Non-pigmented ciliary epithelial cell (primary cell): ENCODE measurements around the gene PPWD1.
A peak's percentile ranks its signal among the peaks of the same experiment; 100 is the strongest.
"Not testable (repeated sequence)": the region's sequence is repeated elsewhere in the genome, so short reads cannot be mapped to it uniquely, and the experiment has no call there.

ENCODE experiments used
- DNase-seq: peaks from one replicate; pipeline ENCODE4 v3.0.0-alpha.2; 2010; ENCODE audit warnings: low read depth

The PPWD1 gene

DNA sequence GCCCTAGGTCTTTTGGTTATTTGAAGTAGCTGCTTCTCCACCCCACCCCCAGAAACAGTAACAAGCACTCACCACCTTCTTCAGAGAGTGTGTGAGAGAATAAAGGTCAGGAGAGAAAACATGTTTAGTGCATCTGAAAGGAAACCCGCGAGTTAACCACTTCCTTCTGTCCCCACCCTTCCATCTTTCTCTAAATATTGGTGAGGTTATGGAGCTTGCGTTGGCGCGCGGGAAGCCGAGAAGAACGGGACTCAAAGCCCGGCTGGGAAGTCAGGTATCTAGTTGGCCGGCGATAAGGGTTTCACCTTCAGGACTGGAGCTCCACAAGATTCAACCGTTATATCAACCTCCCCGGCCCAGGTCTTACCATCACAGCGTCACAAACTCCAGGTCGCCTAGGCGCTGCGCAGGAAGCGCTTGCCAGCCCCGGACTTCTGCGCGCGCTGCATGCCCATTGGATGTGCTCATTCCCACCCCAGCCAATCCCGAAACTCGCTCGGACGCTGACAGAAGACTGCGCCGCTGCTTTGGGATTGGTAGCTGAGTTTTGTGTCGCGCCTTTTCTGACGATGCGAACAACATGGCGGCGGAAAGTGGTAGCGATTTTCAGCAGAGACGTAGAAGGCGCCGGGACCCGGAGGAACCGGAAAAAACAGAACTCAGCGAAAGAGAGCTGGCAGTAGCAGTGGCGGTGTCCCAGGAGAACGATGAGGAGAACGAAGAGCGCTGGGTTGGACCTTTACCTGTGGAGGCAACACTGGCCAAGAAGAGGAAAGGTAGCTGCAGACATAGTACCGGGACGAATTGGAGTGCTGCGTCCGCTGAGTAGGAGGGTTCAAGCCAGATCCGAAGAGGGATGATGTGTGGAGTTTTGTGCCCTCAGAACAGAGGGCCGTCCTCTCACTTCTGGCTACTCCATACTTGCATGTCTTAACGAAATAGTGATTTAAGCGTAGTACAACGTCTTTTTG, at the start of gene PPWD1, which contains the start of gene CENPK:
PPWD1 (plus strand) TSS at position 566 of the 971 bp plus-strand sequence; CDS start at position 581, 15 bp downstream.
CENPK (minus strand) TSS at position 438 of the 971 bp plus-strand sequence. CDS start 8,261 bp downstream, outside the sequence.
- peak; percentile 74 for DNase-seq

DNA sequence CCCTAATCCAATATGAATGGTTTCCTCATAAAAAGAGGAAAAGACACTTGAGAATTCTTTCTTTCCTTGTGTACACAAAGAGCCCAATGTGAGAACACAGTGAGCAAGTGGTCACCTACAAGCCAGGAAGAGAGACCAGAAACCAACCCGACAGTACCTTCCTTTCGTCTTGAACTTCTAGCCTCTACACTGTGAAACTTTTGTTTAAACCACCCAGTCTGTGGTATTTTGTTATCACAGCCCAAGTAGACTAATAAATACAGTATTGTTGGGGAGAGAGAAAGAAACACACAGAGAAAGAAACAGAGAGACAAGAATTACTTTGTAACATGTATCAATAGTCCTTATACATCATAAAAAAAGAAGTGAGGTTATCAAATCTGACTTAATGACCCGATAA, 37.4 kb upstream of the PPWD1 start:
- no peak for DNase-seq

GRCh38 chr5:65530904-65531303, 32.2 kb upstream of the PPWD1 start:
- DNase-seq = no peak

GRCh38 chr5:65535529-65535987, 27.5 kb upstream of the PPWD1 start:
- no peak for DNase-seq

DNA sequence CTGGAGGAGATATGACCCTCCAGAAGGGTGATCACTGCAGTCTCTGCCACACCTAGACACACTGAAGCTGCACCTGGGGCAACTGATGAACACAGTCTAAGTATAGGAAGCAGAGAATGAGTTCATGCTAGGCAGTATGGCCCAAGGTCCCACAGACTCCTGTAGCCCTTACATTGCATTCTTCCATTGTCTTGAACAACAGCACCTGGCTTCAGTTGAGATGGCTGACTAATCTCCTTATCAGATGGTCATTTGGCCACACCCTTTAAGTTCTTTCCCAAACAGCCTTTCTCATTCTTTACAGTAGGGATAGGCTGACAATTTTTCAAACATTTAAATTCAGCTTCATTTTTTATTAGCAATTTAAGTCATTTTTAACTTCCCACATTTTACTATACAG, 23.3 kb upstream of the PPWD1 start:
- DNase-seq = no peak

GRCh38 chr5:65544473-65544872, 18.6 kb upstream of the PPWD1 start:
- no peak for DNase-seq

- no peak for DNase-seq
These were observed 17.0 kb upstream of the PPWD1 start for GRCh38 chr5:65546141-65546540.

DNA sequence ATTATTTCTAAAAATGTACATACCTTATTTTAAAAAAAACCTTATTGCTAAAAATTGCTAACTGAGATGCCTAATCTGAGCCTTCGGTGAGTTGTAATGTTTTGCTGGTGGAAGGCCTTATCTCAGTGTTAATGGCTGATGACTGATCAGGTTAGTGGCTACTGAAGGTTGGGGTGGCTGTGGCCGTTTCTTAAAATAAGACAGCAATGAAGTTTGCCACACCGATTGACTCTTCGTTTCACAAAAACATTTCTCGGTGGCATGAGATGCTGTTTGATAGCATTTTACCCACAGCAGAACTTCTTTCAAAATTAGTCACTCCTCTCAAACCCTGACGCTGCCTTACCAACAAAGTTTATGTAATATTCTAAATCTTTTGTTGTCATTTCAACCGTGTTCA, 14.8 kb upstream of the PPWD1 start:
- no peak for DNase-seq

DNA sequence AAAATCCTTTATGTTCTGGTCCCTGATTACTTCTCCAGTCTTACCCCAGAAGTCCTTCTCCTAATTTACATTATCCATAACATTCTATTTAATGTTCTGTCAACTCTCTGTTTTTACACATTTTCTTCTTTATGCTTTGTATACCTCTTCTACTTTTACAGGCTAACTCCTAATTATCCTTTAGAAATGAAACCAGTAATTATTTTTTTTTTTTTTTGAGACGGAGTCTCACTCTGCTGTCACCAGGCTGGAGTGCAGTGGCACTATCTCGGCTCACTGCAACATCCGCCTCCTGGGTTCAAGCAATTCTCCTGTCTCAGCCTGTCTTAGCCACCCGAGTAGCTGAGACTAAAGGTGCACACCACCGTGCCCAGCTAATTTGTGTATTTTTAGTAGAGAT, 9.2 kb upstream of the PPWD1 start:
- DNase-seq = no peak

- no peak for DNase-seq
These were observed 7.8 kb upstream of the PPWD1 start for GRCh38 chr5:65555287-65555686.

DNA sequence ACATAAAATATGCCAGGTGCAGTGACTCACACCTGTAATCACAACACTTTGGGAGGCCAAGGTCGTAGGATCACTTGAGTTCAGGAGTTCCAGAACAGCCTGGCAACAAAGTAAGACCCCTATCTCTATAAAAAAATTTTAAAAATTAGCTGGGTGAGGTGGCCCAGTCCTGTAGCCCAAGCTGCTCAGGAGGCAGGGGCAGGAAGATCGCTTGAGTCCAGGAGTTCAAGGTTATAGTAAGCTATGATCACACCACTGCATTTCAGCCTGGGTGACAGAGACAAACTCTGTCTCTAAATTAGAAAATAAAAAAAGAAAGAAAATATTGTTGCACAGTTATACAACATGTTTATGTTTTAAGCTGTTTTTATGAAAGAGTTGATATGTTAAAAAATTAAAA, 6.9 kb upstream of the PPWD1 start:
- DNase-seq = no peak

DNA sequence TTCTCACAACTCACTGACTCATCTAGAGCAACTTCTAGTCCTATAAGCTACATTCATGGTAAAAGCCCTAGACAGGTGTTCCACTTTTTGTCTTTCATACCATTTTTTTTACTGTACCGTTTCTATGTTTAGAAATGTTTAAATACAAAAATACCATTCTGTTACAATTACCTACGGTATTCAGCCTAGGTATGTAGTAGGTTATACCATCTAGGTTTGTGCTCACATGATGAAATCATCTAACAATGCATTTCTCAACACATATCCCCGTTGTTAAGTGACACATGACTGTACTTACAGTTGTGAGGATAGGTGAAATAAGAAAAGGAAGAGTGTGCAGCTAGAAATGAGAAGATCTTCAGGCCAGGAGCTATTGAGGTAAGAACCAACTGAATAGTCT, 6.4 kb upstream of the PPWD1 start:
- DNase-seq = no peak

DNA sequence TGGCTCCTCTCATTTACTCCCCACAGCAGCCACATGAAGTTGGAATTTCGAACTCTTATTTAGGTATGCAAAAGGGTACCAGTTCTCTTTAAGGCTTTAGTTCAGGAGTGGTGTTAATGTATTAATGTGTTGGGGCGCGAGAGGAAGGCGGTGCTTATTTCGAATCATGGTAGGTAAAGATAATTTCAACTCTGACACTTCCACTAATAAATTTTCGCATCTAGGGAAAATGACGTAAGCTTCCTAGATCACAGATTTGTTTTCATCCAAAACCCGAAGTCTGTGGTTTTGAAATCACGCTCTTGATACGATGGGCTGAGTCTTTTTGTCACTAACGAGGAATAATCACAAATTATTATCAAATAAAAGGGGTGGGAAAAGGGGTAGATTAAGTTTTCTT, 681 bp downstream of the PPWD1 start:
- DNase-seq = no peak

GRCh38 chr5:65566505-65566904, 3.4 kb downstream of the PPWD1 start:
- no peak for DNase-seq

- DNase-seq = no peak
These were observed 7.6 kb downstream of the PPWD1 start for GRCh38 chr5:65570598-65571226.

DNA sequence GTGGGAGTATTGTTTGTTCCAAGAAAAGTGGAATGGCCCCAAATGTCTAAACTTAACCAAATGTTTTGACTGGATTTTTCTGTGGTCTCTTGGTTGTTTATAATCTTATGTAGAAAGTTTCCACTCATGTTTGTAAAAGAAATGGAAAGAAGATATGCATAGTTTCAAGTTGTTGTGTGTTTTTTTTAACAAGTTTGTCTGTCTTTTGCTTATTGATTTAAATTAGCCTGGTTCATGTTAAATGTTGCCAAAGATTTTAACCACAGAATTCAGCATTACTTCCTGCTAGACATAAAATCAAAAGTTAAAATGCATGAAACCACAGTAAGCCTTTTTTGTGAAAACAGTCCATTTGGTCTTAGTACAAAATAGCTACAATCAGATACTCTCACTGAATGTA, 14.0 kb downstream of the PPWD1 start:
- no peak for DNase-seq

- no peak for DNase-seq
These were observed 25.6 kb downstream of the PPWD1 start for GRCh38 chr5:65588694-65589093.

GRCh38 chr5:65601761-65602160, 38.7 kb downstream of the PPWD1 start:
- not testable (repeated sequence) for DNase-seq

- DNase-seq = peak; percentile 58
These were observed 48.4 kb downstream of the PPWD1 start for GRCh38 chr5:65611524-65611923.

DNA sequence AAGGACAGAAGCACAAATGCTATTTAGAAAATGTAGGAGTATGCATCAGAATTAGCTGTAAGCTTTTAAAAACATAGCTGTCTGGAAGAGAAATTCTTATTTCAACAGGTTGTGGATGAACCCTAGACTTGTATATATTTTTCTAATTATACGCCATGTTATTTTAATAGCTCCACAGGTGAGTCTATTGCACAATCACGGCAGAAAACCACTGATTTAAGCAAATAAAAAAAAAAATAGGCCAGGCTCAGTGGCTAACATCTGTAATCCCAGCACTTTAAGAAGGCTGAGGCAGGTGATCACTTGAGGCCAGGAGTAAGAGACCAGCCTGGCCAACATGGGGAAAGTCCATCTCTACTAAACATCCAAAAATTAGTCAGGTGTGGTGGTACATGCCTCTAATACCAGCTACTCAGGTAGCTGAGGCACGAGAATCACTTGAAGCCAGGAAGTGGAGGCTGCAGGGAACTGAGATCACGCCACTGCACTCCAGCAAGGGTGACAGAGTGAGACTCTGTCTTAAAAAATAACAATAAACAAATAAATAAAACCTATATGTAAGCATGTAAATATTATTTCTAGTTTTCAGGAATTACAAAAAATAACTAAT, 49.3 kb downstream of the PPWD1 start:
- no peak for DNase-seq

- no peak for DNase-seq
These were observed 56.9 kb downstream of the PPWD1 start for GRCh38 chr5:65620021-65620420.

DNA sequence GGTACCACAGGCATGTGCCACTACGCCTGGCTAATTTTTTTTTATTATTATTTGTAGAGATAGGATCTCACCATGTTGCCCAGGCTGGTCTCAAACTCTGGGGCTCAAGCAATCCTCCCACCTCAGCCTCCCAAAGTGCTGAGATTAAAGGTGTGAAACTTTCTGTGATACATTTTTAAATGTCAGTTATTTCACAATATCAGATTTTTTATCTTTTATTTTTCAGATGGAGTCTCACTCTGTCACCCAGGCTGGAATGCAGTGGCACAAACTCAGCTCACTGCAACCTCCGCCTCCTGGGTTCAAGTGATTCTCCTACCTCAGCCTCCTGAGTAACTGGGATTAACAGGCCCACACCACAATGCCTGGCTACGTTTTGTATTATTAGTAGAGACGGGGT, 58.9 kb downstream of the PPWD1 start:
- DNase-seq = not testable (repeated sequence)

DNA sequence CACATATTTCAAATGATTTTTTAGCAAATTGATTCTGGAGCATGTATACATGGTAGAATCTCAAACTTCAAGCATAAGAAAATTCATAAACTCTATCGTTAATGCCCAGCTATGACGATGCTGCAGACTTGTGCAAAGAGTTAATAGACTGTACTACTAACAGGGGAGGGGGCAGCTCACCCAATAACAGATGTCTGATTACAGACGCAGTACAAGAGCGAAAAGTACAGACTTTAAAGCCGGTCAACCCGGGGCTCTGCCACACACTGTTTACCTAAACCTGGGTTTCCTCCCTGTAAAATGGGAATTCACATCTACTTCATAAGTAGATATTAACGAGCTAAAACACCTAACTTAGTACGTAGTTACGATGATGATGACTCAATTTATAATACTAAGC, 60.4 kb downstream of the PPWD1 start:
- DNase-seq = no peak
